Stimulated activated CD8-positive, alpha-beta memory T cell treated with anti-CD3 and anti-CD28 coated beads, Interleukin-4, amount 100 ng/mL, for 24 hours (primary cell): ENCODE data around the gene TMEM163.
"Not testable (repeated sequence)": the region's sequence is repeated elsewhere in the genome, so short reads cannot be mapped to it uniquely, and the experiment has no call there.

Experiments
- DNase-seq: peaks from one replicate; pipeline ENCODE4 v3.0.0-alpha.2; 2020; ENCODE audit warnings: low read depth

TMEM163 gene

DNA sequence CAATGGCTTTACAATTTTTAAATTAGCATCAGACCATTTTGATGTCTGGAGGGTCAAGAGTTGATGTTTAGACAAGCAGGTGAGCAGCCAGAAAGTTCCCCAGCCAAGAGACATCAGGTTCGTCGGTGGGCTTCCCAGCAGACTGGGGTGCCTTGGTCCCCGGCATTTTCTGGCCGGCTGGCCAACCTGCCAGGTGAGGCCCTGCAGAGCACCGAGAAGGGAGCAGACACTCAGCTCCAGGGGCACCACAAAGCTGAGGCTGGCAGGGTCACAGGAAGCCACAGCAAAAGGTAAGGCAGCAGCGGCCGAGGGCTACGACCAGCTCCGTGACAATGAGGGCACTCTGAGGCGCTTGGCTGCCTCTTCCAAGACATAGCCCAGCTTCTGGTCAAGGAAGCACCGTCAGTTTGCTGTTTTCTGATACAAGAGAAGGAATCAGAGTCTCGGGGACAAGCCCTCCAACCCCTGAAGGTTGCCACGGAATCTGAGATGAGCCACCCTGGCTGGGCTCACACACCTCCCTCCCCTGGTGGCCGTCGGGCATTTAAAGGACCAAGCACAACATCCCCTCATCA lies 235.9 kb downstream of the TMEM163 start:
- DNase-seq = no peak

DNA sequence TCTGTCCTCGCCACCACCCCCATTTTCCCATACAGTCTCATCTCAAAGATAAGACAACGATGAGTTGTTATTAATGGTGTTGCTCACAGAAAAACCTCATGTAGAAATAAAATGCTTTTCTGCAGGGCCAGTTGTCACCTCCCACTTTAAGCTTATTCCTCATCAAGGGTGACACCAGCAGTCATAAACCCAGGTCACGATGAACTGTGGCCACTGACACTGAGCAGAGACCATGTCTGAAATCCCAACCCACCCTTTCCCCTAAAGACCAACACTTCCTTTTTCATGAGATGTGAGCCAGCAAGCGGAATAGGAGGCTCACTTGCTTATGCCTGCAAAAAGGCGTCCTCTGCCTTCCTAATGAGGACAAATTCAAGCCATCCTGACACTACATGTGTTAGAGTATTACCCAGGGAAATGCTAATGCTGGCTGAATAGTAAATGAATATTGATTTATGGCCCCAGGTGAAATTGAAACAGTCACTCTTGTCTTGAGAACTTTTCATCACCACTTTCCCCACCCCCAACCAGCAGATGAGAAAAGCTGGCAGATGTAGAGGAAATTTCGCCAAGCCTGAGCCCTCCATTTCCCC lies 236.6 kb downstream of the TMEM163 start:
- no peak for DNase-seq

DNA sequence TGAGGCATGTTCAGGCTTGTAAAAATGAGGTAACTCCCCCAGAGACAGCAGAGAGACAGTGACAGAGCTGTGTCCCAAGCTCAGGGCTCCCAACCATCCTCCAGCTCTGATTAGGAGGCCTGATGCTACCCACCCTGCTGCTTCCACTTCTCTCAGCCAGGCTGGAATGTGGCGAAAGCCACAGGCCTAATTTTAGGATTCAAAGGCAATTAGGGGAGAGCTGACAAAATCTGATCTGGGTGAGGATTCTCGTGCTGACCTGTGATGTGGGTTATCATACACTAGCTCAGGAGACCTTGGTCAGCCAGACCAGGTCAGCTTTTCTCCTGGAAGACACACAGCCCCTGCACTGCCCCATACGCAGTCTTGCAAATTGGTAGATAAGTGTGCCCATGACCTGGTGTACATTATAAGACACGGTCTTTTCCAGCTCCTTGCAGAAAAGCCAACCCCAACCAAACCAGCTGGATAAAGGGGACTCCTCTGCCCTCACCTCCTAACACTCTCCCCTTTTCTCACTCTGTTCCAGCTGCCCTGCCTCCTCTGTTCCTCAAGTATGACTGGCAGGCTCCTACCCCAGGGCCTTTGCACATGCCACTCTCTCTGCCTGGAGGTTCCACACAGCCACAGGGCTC lies 239.0 kb downstream of the TMEM163 start:
- DNase-seq = no peak

DNA sequence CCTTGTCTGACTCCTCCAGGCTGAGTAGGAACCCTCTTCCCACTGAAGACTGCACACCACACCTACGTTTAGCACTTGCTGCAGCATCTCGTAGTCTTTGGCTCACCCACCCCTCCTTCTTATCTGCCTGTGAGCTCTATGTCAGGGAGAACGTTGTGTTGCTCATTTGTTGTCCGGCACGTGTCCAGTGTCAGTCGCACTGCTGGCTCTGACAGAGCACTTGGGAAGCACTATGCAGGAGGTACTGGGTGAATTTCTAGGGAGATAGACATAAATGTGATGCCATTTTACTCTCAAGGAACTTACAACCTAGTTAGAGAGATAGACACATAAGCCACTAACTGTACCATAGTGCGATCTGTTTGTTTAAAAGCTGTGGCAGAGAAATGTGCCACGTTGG lies 241.8 kb downstream of the TMEM163 start:
- not testable (repeated sequence) for DNase-seq

DNA sequence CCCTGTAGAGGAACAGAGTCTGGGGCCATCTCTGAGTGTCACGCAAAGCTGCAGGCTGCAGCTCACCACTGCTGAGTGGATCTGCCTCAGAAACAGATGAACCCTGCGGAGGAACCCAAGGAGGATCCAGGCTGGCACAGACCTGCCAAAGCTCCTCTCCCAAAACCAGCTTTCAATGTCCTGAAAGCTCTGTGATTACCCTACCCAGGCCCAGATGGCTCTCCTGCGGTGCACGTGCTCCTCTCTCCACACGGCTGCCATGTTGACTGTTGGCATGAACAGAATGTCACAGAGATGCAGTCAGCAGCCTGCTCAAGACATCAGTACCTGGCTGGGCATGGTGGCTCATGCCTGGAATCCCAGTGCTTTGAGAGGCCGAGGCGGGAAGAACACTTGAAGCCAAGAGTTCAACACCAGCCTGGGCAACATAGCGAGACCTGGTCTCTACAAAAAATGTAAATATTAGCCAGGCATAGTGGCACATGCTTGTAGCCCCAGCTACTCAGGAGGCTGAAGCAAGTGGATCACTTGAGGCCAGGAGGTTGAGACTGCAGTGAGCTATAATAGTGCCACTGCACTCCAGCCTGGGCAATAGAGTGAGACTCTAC lies 248.1 kb downstream of the TMEM163 start:
- no peak for DNase-seq

DNA sequence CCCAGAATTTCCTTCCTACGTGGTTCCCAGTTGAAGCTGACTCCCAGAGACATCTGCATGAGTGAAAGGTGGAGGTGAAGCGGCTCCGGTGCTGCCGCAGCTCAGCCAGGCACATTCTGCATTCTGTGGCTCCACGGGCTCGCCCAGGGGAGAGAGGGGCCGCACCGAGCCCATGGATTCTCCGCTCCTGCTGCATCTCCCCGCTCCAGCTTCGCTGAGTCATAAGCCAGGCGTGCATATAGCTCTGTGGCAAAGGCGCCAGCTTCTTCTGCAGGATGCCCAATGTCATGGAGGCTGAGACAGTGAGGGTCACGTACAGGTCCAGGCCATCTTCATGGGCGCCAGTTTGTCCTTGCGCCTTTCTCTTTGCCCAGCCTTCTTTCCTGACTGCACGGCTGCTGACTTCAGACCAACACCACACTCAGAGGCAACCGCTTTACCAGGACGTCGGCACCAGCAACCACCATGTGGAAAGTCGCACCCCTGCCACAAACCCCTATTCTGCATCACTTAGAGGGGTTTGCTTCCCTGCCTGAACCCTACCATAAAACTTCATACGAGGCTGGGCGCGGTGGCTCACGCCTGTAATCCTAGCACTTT lies 249.2 kb downstream of the TMEM163 start:
- no peak for DNase-seq

DNA sequence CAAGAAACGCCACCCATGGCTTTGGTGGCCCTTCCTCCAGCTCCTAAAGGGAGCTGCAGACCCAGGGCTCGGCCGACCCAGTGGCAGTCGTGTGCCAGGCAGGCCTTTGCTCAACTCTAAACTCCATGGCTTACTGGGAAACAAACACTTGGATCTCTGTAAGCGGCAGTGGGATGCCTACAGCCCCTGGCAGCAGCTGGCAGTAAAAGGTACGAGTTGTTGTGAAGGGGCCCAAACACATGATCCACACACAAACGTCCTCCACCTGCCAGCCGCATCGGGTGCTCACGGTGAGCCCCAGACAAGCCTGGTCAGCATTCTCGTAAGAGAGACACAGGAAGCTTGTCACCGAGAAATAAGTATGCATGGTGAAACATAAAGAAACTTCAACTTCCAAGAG lies 250.0 kb downstream of the TMEM163 start:
- no peak for DNase-seq

DNA sequence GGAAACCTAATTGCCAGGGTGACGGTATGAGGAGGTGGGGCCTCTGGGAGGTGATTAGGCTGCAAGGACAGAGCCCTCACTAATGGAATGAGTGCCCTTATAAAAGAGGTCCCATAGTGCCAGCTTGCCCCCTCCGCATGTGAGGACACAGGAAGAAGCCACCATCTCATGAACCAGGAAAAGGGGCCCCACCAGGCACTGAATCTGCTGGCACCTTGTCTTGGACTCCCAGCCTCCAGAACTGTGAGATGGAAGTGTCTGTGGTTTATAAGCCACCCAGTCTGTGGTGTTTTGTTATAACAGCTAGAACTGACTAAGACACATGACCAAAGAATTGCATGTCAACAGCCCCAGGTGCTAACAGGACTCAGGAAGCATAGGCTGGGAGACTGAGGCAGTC lies 250.6 kb downstream of the TMEM163 start:
- DNase-seq = no peak

DNA sequence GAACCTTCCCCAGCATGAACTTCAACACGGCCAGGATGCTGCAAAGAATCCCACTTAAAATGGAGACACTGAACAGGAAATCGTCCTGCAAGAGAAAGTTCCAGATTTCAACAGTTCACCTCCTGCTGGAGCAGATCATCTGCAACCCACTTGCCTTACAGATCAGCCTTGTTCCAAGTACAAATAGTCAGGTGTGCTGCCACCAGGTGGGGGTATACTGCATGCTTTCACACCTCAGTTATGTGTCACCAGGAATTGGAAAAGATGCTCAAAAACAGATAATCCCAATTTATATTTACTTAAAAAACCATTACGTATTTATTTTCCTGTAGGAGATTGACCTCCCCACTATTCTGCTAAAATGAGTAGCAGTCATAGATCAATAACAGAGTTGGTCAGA lies 252.7 kb downstream of the TMEM163 start:
- no peak for DNase-seq

DNA sequence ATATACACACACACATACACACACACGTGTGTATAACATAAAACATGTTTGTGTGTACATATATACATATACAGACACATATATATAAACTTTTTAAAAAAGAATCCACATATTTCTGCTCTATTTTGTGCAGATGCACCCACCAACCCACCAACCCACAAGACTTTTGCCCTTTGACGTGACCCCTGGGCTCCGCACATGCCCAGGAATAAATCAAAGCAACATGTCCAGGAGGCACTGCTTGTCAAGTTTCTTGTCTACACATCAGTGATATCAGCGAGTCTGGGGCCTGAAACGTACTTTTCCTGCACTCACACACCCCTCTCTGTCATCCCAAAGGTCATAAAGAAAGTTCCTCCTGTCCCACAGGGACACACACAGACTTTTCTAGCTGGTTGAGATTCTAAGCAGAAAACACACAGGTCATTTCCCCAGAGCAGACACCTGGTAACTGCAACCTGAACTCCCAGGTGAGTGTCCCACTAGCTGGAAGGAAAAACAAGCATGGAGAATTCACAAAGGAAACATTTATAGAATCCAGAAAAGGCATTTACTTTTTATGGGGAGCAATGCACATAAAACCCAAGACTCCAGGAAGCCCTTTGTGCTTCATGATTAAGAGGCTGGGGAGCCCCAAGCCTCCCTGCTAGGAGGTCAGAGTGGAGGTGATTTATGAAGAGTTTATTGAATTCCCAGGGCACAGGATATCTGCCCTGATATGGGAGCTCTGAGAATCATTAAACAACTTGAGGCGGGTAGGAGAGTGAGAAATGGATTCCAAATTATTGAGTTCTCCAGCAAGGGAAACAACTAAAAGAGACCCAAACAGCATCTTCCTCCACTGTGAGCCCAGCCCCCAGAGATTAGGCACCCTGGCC lies 253.3 kb downstream of the TMEM163 start:
- DNase-seq = no peak

DNA sequence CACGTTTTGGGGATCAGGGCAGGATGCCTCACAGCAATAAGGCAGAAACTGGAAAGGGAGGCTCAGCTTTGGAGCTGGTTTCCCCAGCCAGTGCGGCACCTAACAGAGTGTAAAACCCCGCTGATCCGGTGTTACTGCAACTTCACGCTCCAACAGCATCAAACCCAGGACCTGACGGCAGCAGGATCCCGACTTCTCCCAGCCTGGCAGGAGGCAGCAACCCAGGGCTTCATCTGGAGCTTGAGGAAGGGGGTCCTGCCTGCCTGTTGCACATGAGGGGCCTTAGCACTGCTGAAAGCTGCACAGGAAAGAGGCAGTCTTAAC lies 255.1 kb downstream of the TMEM163 start:
- no peak for DNase-seq

DNA sequence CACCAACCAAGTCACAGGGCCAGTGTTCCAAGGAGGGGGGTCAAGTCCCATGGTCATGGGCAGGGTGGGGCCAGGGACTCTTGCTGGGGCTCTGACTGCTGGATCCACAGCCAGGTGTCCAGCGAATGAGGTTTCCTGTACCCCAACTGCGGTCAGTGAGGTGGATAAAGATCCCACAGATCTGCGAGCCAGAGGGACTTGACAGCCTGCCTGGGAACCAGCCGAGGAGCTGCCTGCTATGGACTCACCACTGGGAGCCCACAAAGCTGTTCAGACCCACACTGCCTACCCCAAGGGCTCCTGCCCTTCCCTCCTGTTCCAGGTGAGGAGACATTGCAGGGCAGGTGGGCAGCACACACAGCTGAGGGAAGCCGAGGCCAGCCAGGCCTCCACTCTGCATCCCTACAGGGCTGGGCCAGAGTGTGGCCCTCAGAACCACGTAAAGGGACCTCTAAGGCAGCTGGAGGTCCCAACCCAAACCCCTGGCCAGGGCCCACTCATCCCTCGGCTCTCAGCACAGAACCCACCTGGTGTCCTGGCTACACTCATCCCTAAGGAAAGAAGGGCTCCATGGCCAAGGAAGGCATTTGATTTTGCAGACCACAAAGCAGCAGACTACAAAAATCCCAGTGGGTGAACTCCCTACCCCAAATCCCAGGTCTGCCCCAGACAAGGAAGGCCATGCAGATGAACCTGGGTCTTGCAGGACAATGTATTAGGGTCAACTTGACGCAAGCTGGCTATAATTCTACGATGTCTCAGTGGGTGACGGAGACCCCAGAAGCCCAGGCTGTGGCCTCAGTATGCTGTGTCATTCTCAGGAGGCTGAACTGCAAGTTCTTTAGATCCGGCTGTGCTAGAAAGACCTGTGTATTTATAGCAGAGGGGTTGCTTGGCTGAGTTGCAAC lies 255.8 kb downstream of the TMEM163 start:
- no peak for DNase-seq

DNA sequence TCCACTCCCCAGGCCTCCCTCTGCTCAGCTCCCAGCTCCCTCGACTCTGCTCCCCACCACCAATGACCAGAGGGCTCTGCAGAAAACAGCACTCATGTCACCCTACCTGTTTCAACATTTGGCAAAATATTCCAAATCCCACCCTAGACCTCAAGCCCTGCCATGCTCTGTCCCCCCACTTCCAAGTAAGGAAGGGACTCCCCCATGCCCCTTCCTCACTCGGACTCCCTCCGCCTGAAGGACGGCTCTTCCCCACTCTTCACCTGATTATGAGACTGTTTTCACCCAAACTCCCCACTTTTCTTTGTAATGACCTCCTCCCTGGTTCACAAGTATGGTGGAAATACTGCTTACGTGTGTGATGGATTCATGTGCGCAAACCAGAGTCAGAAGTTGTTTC lies 256.5 kb downstream of the TMEM163 start:
- no peak for DNase-seq

DNA sequence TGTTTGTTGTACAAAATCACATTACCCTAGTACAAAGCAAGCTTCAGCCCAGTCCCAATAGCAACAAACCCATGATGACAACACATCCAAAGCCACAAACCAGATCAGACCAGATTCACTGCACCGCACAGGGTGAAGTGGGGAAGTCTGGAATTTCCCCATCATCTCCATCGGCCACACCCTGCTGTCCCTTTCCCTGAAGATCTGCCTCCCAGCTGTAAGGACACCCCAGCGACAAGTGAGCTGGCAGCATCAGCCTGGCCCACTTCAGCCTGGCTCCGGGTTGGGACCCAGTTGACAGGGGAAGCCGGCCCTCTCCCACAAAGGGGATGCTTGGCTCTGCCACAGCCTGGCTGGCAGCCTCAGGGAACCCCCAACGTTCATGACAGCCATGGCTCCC lies 257.3 kb downstream of the TMEM163 start:
- DNase-seq = no peak

DNA sequence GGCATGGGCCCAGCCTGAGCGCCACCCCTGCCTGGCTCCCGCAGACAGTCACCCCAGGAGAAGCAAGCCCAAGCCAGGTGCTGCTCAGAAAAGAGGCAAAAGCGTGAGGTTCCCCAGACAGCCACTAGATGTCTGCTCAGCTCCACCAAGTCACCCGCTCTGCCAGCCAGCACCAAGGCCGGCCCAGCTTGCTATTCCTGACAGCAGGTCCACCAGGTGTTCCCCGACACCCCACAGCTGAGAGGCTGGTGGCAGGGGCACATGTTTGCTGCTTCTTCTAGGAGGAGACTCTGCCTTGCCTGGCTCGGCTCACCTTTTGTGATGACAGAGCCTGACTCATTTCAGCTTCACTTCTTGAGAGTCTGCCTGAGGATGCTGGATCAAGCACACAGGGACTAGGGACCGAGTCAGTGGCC lies 258.2 kb downstream of the TMEM163 start:
- no peak for DNase-seq

DNA sequence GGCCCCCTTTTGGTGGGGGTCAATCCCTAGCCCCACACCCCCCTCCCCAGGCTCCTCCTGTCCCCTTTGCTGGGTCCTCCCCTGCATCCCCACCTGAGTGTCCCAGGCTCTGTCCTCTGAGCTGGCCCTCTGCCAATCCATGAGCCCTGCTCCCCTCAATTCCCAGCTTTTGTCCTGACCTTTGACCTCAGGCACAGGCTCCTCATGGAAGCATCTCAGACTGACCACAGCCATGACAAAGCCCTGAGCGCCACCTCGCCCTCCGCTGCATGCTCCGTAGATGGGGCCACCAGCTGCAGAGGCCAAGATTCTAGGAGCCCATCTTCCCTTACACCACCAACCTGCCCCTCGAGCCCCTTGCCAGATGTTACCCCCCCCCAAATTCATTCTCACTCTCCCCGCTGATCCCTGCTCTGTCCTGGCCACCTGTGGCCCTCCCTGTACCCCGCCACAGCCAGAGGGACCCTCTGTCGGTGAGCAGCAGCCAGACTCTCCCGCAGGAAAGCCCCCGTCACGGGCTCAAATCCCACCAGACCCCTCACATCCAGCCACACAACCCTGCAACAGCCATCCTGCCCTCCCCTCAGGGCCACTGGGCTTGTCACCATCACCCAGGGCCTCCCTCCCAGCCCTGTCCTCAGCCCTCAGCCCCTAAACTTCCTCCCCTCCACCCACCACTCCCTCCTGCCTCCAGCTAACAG lies 258.9 kb downstream of the TMEM163 start:
- no peak for DNase-seq

DNA sequence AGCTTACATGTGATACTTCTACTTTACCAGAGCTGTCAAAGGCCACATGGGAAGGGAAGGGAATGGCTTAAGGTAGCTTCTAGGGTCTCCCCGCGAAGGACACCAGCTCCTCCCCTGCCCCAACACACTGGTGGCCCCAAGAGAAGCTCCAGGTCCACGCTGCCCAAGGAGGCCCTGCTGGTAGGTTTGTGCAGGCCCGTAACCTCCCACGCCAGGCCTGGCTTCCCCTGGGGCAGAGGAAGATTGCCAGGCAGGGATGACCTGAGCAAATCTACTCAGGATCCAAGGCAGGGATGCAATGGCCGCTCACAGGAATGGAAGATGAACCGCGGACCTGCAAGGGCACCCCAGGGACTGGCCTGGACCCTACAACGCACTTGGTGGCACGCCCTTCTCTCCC lies 259.9 kb downstream of the TMEM163 start:
- DNase-seq = no peak

DNA sequence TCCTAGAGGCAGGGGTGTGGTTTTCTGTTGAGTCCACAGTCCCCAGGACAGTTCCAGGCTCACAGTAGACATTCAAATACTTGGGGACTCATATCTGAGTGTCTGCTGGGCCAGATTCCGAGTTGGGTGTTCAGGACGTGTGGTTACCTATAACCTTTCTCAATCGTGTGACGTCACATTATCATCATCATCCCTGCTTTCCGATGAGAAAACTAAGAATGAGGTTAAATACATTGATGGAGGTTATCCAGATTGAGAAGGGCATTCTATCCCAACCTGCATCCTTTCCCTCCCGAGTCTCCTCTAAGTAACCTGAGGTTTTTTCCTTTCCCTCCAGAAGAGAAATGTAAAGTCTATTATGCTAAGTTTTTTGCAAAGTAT lies 260.3 kb downstream of the TMEM163 start:
- no peak for DNase-seq

DNA sequence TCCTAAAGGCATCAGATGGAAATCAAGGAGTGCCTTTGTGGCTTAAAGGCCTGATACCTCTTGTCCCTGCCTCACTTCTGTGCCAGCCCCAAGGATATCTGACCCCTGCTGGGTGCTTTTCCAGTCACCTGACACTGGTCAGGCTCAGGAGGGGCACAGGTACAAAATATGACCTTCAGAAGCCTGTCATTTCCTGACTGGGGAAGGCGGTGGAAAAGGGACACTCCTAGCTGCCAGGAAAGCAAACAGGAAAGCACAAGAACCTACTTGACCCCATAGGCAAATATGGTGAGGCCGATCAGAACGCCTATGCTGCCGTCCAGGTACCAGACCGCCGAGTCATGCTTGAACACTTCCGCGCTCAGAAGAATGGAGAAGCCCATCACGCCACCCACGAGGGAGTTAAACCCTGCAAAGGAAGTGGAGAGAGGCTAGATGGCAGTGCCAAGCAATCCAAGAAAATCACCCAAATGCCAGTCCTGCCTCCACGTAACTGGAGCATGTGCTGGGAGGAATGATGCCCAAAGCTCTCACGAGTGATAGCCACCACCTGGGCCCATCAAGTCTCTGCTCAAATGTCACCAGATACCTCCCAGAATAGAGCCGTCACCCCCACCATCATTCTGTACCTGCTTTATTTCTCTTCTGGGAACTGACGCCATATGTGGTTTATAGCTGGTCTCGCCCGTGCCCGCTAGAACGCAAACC lies 260.9 kb downstream of the TMEM163 start:
- no peak for DNase-seq

DNA sequence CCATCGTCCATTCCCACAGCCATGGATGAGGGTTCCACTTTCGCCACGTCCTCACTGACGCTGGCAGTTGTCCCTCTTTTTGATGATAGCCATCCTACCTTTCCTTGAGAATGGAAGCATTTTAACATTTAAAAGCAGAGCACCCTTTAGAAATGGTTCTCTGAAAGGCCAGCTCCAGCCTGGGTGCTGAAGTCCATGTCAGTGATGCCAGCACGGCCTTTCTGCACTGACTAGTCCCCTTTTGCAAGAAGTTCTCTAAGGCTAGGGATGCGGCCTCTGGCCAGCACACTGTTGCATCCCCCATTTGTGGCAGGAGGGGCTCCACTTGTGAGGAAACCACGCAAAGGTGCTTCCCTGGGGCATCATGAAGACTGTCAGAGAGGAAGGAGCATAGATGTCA lies 261.4 kb downstream of the TMEM163 start:
- DNase-seq = no peak
